B cell (primary cell): ENCODE results near the gene ASTL.

Experiments
- CTCF ChIP-seq: fragments of 200-600 bp; IDR thresholded peaks from one replicate; pipeline ENCODE4 v1.8.0; 2022; ENCODE audit warnings: antibody characterized with exemption, mild to moderate bottlenecking
- EZH2 ChIP-seq: IDR thresholded peaks from 2 replicates; pipeline ENCODE4 v1.6.1; 2012; ENCODE audit warnings: borderline replicate concordance, low read depth, mild to moderate bottlenecking, moderate library complexity, low read length; ENCODE audit not compliant: insufficient read depth, poor library complexity, severe bottlenecking

GRCh38 chr2:96104487-96104861, 33.8 kb downstream of the ASTL start:
- no peak for TF ChIP-seq CTCF
- no peak for TF ChIP-seq EZH2
